ENCODE measurements around the gene CSN1S1.

Gene CSN1S1

DNA sequence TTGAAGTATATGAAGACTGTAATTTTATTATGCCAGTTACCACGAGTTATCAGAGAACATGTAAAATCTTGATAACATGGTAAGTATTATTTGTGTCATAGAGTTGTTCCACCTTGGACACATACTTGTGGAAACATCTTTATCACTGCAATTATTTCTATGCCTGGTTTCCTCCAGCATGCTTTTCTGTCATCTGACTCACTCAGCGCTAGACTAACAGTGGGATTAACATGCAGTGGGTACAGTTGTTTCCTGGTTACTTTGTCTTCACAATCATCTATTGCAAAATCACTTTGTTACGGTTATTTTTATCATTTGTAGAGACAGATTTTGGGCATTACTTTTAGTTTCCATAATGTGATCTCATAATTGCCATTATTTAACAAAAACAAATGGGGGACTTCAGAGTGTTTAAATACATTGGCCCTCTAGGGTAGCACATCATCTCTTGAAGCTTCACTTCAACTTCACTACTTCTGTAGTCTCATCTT lies 64.7 kb downstream of the CSN1S1 start, which contains the start of gene STATH:
Gene STATH, plus strand, starts transcription at position 441 of the 491 bp plus-strand sequence. CDS start 2,472 bp downstream, outside the sequence.
- DNase-seq: no peak

Measured in islet precursor cell (in vitro differentiated cells).